ENCODE data around the gene CYP1A2. TPM values are rescaled to one million over a fixed set of nuclear protein-coding genes. Genes with fewer than 3 reads are reported as not detected.

CYP1A2 gene
- total and polyA plus RNA-seq, 2 of the 13 experiments (the other 11 are each of a cell fraction or from before 2014, with no cell fraction given), result 0.07 TPM; not detected in 1

GRCh38 chr15:74758736-74759135, 10.1 kb downstream of the CYP1A2 start:
- TF ChIP-seq, protein P1, sequence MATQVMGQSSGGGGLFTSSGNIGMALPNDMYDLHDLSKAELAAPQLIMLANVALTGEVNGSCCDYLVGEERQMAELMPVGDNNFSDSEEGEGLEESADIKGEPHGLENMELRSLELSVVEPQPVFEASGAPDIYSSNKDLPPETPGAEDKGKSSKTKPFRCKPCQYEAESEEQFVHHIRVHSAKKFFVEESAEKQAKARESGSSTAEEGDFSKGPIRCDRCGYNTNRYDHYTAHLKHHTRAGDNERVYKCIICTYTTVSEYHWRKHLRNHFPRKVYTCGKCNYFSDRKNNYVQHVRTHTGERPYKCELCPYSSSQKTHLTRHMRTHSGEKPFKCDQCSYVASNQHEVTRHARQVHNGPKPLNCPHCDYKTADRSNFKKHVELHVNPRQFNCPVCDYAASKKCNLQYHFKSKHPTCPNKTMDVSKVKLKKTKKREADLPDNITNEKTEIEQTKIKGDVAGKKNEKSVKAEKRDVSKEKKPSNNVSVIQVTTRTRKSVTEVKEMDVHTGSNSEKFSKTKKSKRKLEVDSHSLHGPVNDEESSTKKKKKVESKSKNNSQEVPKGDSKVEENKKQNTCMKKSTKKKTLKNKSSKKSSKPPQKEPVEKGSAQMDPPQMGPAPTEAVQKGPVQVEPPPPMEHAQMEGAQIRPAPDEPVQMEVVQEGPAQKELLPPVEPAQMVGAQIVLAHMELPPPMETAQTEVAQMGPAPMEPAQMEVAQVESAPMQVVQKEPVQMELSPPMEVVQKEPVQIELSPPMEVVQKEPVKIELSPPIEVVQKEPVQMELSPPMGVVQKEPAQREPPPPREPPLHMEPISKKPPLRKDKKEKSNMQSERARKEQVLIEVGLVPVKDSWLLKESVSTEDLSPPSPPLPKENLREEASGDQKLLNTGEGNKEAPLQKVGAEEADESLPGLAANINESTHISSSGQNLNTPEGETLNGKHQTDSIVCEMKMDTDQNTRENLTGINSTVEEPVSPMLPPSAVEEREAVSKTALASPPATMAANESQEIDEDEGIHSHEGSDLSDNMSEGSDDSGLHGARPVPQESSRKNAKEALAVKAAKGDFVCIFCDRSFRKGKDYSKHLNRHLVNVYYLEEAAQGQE (IDR thresholded peaks at IDR 0.05; ENCODE audit: borderline replicate concordance in 1 of 2, low read depth in 1 of 2, low read length in 2 of 2), result no peak
- TF ChIP-seq ZMYM3 (CRISPR knock-in tag; IDR thresholded peaks at IDR 0.05) (peak; percentile 42; the same call in 1 of the 2 replicates), STAG1 (CRISPR knock-in tag; IDR thresholded peaks at IDR 0.05) (peak; percentile 18; the same call in 1 of the 2 replicates), ZNF274 (CRISPR knock-in tag; IDR thresholded peaks at IDR 0.05) (peak; percentile 46; the same call in 1 of the 2 replicates), TEAD2 (CRISPR knock-in tag; IDR thresholded peaks at IDR 0.05) (no peak)
- Histone ChIP-seq H2AFZ (ENCODE audit: low read length) (no peak overlapping the region), H3K79me2 (ENCODE audit: insufficient read depth, low read length) (no peaks in the 10 kb centered on the region), H3K4me2 (ENCODE audit: low read depth, low read length) (no peak overlapping the region), H3K9me3 (ENCODE audit: low read length) (no peaks in the 10 kb centered on the region), H3K36me3 (replicated peaks in 1 of 2; ENCODE audit: control insufficient read depth in 1 of 2, insufficient read depth in 2 of 2, low read length in 2 of 2) (no peaks in the 10 kb centered on the region), H3K27ac (ENCODE audit: extremely low read length, insufficient read depth, low read length) (no peak overlapping the region), H3K4me1 (ENCODE audit: insufficient read depth, low read length) (peaks cover 24% of the 10 kb centered on the region), H3K27me3 (ENCODE audit: control insufficient read depth in 1 of 2, insufficient read depth in 2 of 2, low read length in 2 of 2) (no peaks in the 10 kb centered on the region), H3K9ac (ENCODE audit: insufficient read depth, low read depth, low read length) (no peak overlapping the region), H3K4me3 (replicated peaks in 1 of 3; ENCODE audit: insufficient read depth in 1 of 3, low read depth in 2 of 3, low read length in 3 of 3) (no peak overlapping the region), H4K20me1 (ENCODE audit: insufficient read depth, low read length) (no peaks in the 10 kb centered on the region)
- POLR2A ChIA-PET, result interaction anchor here (1.2 to 4.0 kb wide), 3 partner anchors 18 to 33 kb away, joined by 6 to 53 read pairs (median 7); partner anchors contain the start of gene CYP1A1
- FAIRE-seq (no peak), ATAC-seq (no peak), DNase-seq (ENCODE audit: low spot score) (no peak)
- in situ Hi-C loops (cut with HindIII; ENCODE audit: extremely low pct_ligation_motif_present, low pct_unique_long_range_greater_than_20kb) (no loop called here), intact Hi-C loops (cut with micrococcal nuclease; ENCODE audit: unreplicated experiment) (no loop called here)
- CTCF ChIA-PET (ENCODE audit: low intra/inter-chr PET ratio, low total read pairs), result no interaction called here
- 93% methylated on average over 8 of the region's 8 CpGs for WGBS (ENCODE audit: low lambda C conversion rate)
- BruUV-seq (replicated peaks), result no TSS peak
